ENCODE measurements around the gene TCF7L1. TPM values are rescaled to one million over a fixed set of nuclear protein-coding genes. Genes with fewer than 3 reads are reported as not detected.

Gene TCF7L1
- total RNA-seq, 1 experiment from 2014 or later, result 2.8 TPM

DNA sequence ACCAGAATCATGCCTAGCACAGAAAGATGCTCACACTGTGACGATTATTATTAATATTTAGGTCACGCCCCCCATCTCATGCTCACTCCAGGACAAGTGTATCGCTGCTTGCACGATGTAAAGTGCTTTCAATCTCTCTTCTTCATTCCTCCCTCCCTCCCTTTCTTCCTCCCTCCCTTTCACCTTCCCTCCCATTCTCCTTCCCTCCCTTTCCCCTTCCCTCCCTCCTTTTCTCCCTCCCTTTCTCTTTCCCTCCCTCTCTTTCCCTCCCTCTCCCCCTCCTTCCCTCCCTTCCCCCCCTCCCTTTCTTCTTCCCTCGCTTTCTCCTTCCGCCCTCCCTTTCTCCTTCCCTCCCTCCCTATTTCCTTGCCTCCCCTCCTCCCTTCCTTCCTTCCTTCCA is 175.0 kb downstream of the TCF7L1 start:
- ChIA-PET CTCF (no interaction called here), POLR2A (ENCODE audit: unreplicated experiment) (no interaction called here)
- H3K79me2 ChIP-seq (ENCODE audit: low read depth), result no peaks in the 10 kb centered on the region
- no peak overlapping the region for H3K4me3 ChIP-seq
- no TSS peak for BruUV-seq (replicated peaks)
- no peaks in the 10 kb centered on the region for H3K9me3 ChIP-seq (ENCODE audit: insufficient read depth, low read depth)
- no peaks in the 10 kb centered on the region for H3K4me1 ChIP-seq (replicated peaks; ENCODE audit: insufficient read depth)
- intact Hi-C loops (cut with micrococcal nuclease; ENCODE audit: unreplicated experiment), result no loop called here
- H3F3A ChIP-seq (ENCODE audit: insufficient read depth, low read depth), result peaks cover 12% of the 10 kb centered on the region; the same call in 1 of the 2 replicates
- no peaks in the 10 kb centered on the region for H3K27me3 ChIP-seq (ENCODE audit: insufficient read depth, low read depth)
- H4K20me1 ChIP-seq (ENCODE audit: insufficient read depth), result no peaks in the 10 kb centered on the region; the same call in none of the 2 replicates
- no peak overlapping the region for H3K4me2 ChIP-seq
- TF ChIP-seq EZH2 (IDR thresholded peaks at IDR 0.05; ENCODE audit: low read depth), result no peak
- TF ChIP-seq, protein P1, sequence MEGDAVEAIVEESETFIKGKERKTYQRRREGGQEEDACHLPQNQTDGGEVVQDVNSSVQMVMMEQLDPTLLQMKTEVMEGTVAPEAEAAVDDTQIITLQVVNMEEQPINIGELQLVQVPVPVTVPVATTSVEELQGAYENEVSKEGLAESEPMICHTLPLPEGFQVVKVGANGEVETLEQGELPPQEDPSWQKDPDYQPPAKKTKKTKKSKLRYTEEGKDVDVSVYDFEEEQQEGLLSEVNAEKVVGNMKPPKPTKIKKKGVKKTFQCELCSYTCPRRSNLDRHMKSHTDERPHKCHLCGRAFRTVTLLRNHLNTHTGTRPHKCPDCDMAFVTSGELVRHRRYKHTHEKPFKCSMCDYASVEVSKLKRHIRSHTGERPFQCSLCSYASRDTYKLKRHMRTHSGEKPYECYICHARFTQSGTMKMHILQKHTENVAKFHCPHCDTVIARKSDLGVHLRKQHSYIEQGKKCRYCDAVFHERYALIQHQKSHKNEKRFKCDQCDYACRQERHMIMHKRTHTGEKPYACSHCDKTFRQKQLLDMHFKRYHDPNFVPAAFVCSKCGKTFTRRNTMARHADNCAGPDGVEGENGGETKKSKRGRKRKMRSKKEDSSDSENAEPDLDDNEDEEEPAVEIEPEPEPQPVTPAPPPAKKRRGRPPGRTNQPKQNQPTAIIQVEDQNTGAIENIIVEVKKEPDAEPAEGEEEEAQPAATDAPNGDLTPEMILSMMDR (conservative IDR thresholded peaks at IDR 0.05), result no peak
- H3K36me3 ChIP-seq (ENCODE audit: low read depth), result no peaks in the 10 kb centered on the region
- no peak overlapping the region for H2AFZ ChIP-seq
- H3K9me2 ChIP-seq (ENCODE audit: insufficient read depth), result no peaks in the 10 kb centered on the region
- H3K27ac ChIP-seq, result no peak overlapping the region
- no peak for DNase-seq

DNA sequence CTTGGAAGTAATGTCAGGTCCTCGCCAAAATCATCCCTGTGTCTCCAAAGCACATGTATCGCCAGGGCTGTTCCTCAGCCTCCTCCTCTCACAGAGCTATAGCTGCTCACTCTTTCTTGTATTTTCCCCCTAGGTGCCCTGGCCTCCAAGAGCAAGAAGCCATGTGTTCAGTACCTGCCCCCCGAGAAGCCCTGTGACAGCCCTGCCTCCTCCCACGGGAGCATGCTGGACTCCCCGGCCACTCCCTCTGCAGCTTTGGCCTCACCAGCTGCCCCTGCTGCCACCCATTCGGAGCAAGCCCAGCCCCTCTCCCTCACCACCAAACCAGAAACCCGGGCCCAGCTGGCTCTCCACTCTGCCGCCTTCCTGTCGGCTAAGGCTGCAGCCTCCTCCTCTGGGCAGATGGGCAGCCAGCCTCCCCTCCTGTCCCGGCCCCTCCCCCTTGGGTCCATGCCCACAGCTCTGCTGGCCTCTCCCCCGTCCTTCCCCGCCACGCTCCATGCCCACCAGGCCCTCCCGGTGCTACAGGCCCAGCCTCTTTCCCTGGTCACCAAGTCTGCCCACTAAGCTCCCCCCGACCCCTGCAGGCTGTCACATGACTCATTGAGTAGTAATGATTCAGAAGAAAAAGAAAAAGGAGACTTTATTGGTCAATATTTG is 175.8 kb downstream of the TCF7L1 start:
- intact Hi-C loops (cut with micrococcal nuclease; ENCODE audit: unreplicated experiment), result no loop called here
- H3K27ac ChIP-seq, result no peak overlapping the region
- no peak overlapping the region for H3K4me2 ChIP-seq
- no peaks in the 10 kb centered on the region for H3K27me3 ChIP-seq (ENCODE audit: insufficient read depth, low read depth)
- H3K4me3 ChIP-seq, result no peak overlapping the region
- peaks cover 12% of the 10 kb centered on the region; the same call in 1 of the 2 replicates for H3F3A ChIP-seq (ENCODE audit: insufficient read depth, low read depth)
- no peaks in the 10 kb centered on the region for H3K79me2 ChIP-seq (ENCODE audit: low read depth)
- H3K36me3 ChIP-seq (ENCODE audit: low read depth), result no peaks in the 10 kb centered on the region
- H3K9me2 ChIP-seq (ENCODE audit: insufficient read depth), result no peaks in the 10 kb centered on the region
- POLR2A ChIA-PET (ENCODE audit: unreplicated experiment), result no interaction called here
- H4K20me1 ChIP-seq (ENCODE audit: insufficient read depth), result no peaks in the 10 kb centered on the region; the same call in none of the 2 replicates
- CTCF ChIA-PET, result interaction anchor here (0.6 kb wide), 1 partner anchor 398 kb away, joined by 3 read pairs; no protein-coding TSS in a partner anchor
- TF ChIP-seq EZH2 (IDR thresholded peaks at IDR 0.05; ENCODE audit: low read depth), result no peak
- TF ChIP-seq, protein P1 (conservative IDR thresholded peaks at IDR 0.05), result no peak
- no peaks in the 10 kb centered on the region for H3K4me1 ChIP-seq (replicated peaks; ENCODE audit: insufficient read depth)
- BruUV-seq (replicated peaks), result no TSS peak
- no peaks in the 10 kb centered on the region for H3K9me3 ChIP-seq (ENCODE audit: insufficient read depth, low read depth)
- no peak overlapping the region for H2AFZ ChIP-seq
- no peak for DNase-seq

DNA sequence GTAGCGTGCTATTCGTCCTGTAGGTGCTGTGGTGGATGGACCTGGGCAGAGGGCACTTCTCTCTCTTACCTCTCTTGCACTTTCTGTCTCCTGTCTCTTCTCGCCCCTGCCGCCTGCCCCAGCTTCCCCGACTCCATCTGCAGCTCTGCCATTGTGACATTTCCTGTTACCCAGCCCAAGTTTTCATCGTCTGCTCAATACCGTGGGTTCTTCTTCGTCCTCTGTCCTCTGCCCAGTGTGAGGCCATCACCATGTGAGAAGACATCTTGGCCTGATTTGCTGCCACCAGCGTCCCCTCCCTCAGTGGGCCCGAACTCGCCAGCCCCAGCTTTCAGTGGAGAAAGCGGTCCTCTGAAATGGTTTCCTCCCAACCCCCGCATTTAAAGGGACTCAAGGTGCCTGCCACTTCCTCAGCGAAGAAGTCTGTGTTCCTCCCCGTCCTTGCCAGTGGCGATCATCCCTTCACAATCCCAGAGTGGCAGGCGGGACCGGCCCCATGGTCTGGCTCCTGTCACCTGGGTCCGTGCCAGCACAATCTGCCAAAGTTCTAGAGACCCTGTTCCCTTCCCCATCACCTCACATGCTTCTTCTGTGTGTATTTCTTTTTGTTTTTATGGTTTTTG is 176.6 kb downstream of the TCF7L1 start:
- Histone ChIP-seq H3K4me2 (no peak overlapping the region), H3K4me3 (no peak overlapping the region), H3K9me3 (ENCODE audit: insufficient read depth, low read depth) (no peaks in the 10 kb centered on the region), H3K27me3 (ENCODE audit: insufficient read depth, low read depth) (no peaks in the 10 kb centered on the region), H3K9me2 (ENCODE audit: insufficient read depth) (no peaks in the 10 kb centered on the region), H4K20me1 (ENCODE audit: insufficient read depth) (no peaks in the 10 kb centered on the region; the same call in none of the 2 replicates), H2AFZ (no peak overlapping the region), H3K4me1 (replicated peaks; ENCODE audit: insufficient read depth) (no peaks in the 10 kb centered on the region), H3K79me2 (ENCODE audit: low read depth) (no peaks in the 10 kb centered on the region), H3K27ac (no peak overlapping the region), H3K36me3 (ENCODE audit: low read depth) (no peaks in the 10 kb centered on the region), H3F3A (ENCODE audit: insufficient read depth, low read depth) (peaks cover 18% of the 10 kb centered on the region; the same call in 1 of the 2 replicates)
- BruUV-seq (replicated peaks), result no TSS peak
- TF ChIP-seq, protein P1 (conservative IDR thresholded peaks at IDR 0.05), result no peak
- no peak for TF ChIP-seq EZH2 (IDR thresholded peaks at IDR 0.05; ENCODE audit: low read depth)
- DNase-seq, result no peak
- intact Hi-C loops (cut with micrococcal nuclease; ENCODE audit: unreplicated experiment), result no loop called here
- CTCF ChIA-PET, result no interaction called here
- POLR2A ChIA-PET (ENCODE audit: unreplicated experiment), result no interaction called here
